WTC11 (cell line): Measurements from ENCODE around the gene BICRA. TPM values are rescaled to one million over a fixed set of nuclear protein-coding genes. Genes with fewer than 3 reads are reported as not detected.
A peak's percentile ranks its signal among the peaks of the same experiment; 100 is the strongest.

Source experiments
- ATAC-seq: fragments of 200-7000 bp; cut with Tn5 transposase; 2 replicates; pipeline ENCODE4 v1.10.0; 2021; ENCODE audit warnings: mild to moderate bottlenecking, moderate library complexity
- CTCF ChIA-PET: fragments of 300-600 bp; sonication (Branson Sonifier 250); formaldehyde crosslinking; loops from one replicate; lab custom pipeline; 2021; ENCODE audit warnings: antibody characterized with exemption; lab: Charles Lee
- POLR2A ChIA-PET: fragments of 350-600 bp; sonication (Branson Sonifier 250); formaldehyde crosslinking; loops from one replicate; lab custom pipeline; 2021; ENCODE audit warnings: antibody characterized with exemption; lab: Charles Lee
- DNase-seq: peaks from one replicate; pipeline ENCODE4 v3.0.0; 2021; ENCODE audit warnings: low spot score
- H3K27ac Mint-ChIP-seq: 2 replicates; pipeline ENCODE4 v1.8.0; 2021; ENCODE audit warnings: mixed read lengths
- H3K27me3 Mint-ChIP-seq: 2 replicates; pipeline ENCODE4 v1.8.0; 2021; ENCODE audit warnings: low read depth, mild to moderate bottlenecking, moderate library complexity, mixed read lengths
- H3K36me3 Mint-ChIP-seq: 2 replicates; pipeline ENCODE4 v1.8.0; 2021; ENCODE audit warnings: mixed read lengths
- H3K4me1 Mint-ChIP-seq: 2 replicates; pipeline ENCODE4 v1.8.0; 2022; ENCODE audit warnings: mixed read lengths
- H3K4me3 Mint-ChIP-seq: 2 replicates; pipeline ENCODE4 v1.8.0; 2021; ENCODE audit warnings: mild to moderate bottlenecking, moderate library complexity, mixed read lengths
- H3K9me3 Mint-ChIP-seq: 2 replicates; pipeline ENCODE4 v1.8.0; 2021; ENCODE audit warnings: mixed read lengths
- ATF1 ChIP-seq: sonication (generic); formaldehyde crosslinking; IDR thresholded peaks from 2 replicates; pipeline ENCODE4 v1.8.1; 2023; ENCODE audit warnings: mild to moderate bottlenecking, moderate library complexity, missing genetic modification reagents
- CBFB ChIP-seq: sonication (generic); formaldehyde crosslinking; IDR thresholded peaks from 2 replicates; pipeline ENCODE4 v1.8.1; 2022; ENCODE audit warnings: mild to moderate bottlenecking, low read depth, missing genetic modification reagents
- CREB1 ChIP-seq: sonication (generic); formaldehyde crosslinking; IDR thresholded peaks from 2 replicates; pipeline ENCODE4 v1.8.0; 2023; ENCODE audit warnings: mild to moderate bottlenecking, missing genetic modification reagents
- ETV6 ChIP-seq: sonication (generic); formaldehyde crosslinking; IDR thresholded peaks from 2 replicates; pipeline ENCODE4 v1.8.1; 2022; ENCODE audit warnings: mild to moderate bottlenecking, missing genetic modification reagents
- GABPB1 ChIP-seq: sonication (generic); formaldehyde crosslinking; IDR thresholded peaks from 2 replicates; pipeline ENCODE4 v1.8.1; 2023; ENCODE audit warnings: mild to moderate bottlenecking, missing genetic modification reagents
- IRF2 ChIP-seq: sonication (generic); formaldehyde crosslinking; IDR thresholded peaks from 2 replicates; pipeline ENCODE4 v1.8.0; 2022; ENCODE audit warnings: low read depth, missing genetic modification reagents, borderline replicate concordance
- KAT7 ChIP-seq: sonication (generic); formaldehyde crosslinking; IDR thresholded peaks from 2 replicates; pipeline ENCODE4 v1.8.1; 2023; ENCODE audit warnings: missing genetic modification reagents, mild to moderate bottlenecking, borderline replicate concordance
- RORB ChIP-seq: fragments of 250-450 bp; sonication (Bioruptor Pico); IDR thresholded peaks from 2 replicates; pipeline ENCODE4 v1.9.0; 2021; ENCODE audit warnings: mild to moderate bottlenecking
- SP1 ChIP-seq: sonication (generic); formaldehyde crosslinking; conservative IDR thresholded peaks from 2 replicates; pipeline ENCODE4 v1.8.1; 2022; ENCODE audit warnings: missing genetic modification reagents
- TCF7 ChIP-seq: sonication (generic); formaldehyde crosslinking; IDR thresholded peaks from 2 replicates; pipeline ENCODE4 v1.8.0; 2022; ENCODE audit warnings: mild to moderate bottlenecking, low read depth, missing genetic modification reagents, moderate library complexity
- USF2 ChIP-seq: sonication (generic); formaldehyde crosslinking; IDR thresholded peaks from 2 replicates; pipeline ENCODE4 v1.8.1; 2023; ENCODE audit warnings: mild to moderate bottlenecking, missing genetic modification reagents, moderate library complexity
- ZNF532 ChIP-seq: fragments of 250-450 bp; sonication (Bioruptor Pico); IDR thresholded peaks from 2 replicates; pipeline ENCODE4 v1.9.0; 2021; ENCODE audit warnings: mild to moderate bottlenecking, borderline replicate concordance
- total RNA-seq: library from RNA; stranded (reverse); gene quantifications from 3 replicates; pipeline ENCODE4 v1.2.3, GENCODE V29; 2021
- TF ChIP-seq, protein P1 (sequence below): fragments of 250-450 bp; sonication (Bioruptor Pico); IDR thresholded peaks from 2 replicates; pipeline ENCODE4 v1.8.0; 2021; ENCODE audit warnings: mild to moderate bottlenecking
- TF ChIP-seq, protein P2 (sequence below): sonication (generic); formaldehyde crosslinking; IDR thresholded peaks from 2 replicates; pipeline ENCODE4 v1.8.0; 2023; ENCODE audit warnings: missing genetic modification reagents
- TF ChIP-seq, protein P3 (sequence below): sonication (generic); formaldehyde crosslinking; conservative IDR thresholded peaks from 2 replicates; pipeline ENCODE4 v1.8.1; 2022; ENCODE audit warnings: mild to moderate bottlenecking, missing genetic modification reagents
- TF ChIP-seq, protein P4 (sequence below): sonication (generic); formaldehyde crosslinking; IDR thresholded peaks from 2 replicates; pipeline ENCODE4 v1.8.1; 2022; ENCODE audit warnings: mild to moderate bottlenecking, missing genetic modification reagents, moderate library complexity, borderline replicate concordance
- TF ChIP-seq, protein P5 (sequence below): sonication (generic); formaldehyde crosslinking; IDR thresholded peaks from 2 replicates; pipeline ENCODE4 v1.8.1; 2022; ENCODE audit warnings: low read depth, missing genetic modification reagents, borderline replicate concordance
- TF ChIP-seq, protein P6 (sequence below): sonication (generic); formaldehyde crosslinking; IDR thresholded peaks from 2 replicates; pipeline ENCODE4 v1.8.1; 2023; ENCODE audit warnings: mild to moderate bottlenecking, missing genetic modification reagents
- TF ChIP-seq, protein P7 (sequence below): fragments of 250-450 bp; sonication (Bioruptor Pico); IDR thresholded peaks from 2 replicates; pipeline ENCODE4 v1.9.0; 2021; ENCODE audit warnings: moderate library complexity, mild to moderate bottlenecking, inconsistent platforms, borderline replicate concordance

BICRA gene
- total RNA-seq, 1 experiment from 2014 or later = 30.3 TPM

GRCh38 chr19:47607564-47608073, 1.3 kb upstream of the BICRA start (continued):
- TF ChIP-seq, protein P1, sequence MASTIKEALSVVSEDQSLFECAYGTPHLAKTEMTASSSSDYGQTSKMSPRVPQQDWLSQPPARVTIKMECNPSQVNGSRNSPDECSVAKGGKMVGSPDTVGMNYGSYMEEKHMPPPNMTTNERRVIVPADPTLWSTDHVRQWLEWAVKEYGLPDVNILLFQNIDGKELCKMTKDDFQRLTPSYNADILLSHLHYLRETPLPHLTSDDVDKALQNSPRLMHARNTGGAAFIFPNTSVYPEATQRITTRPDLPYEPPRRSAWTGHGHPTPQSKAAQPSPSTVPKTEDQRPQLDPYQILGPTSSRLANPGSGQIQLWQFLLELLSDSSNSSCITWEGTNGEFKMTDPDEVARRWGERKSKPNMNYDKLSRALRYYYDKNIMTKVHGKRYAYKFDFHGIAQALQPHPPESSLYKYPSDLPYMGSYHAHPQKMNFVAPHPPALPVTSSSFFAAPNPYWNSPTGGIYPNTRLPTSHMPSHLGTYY (CRISPR knock-in tag) = no peak
- TF ChIP-seq, protein P2, sequence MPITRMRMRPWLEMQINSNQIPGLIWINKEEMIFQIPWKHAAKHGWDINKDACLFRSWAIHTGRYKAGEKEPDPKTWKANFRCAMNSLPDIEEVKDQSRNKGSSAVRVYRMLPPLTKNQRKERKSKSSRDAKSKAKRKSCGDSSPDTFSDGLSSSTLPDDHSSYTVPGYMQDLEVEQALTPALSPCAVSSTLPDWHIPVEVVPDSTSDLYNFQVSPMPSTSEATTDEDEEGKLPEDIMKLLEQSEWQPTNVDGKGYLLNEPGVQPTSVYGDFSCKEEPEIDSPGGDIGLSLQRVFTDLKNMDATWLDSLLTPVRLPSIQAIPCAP = no peak
- TF ChIP-seq TCF7 = no peak
- TF ChIP-seq, protein P3, sequence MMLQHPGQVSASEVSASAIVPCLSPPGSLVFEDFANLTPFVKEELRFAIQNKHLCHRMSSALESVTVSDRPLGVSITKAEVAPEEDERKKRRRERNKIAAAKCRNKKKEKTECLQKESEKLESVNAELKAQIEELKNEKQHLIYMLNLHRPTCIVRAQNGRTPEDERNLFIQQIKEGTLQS (CRISPR knock-in tag) = no peak
- TF ChIP-seq GABPB1 (CRISPR knock-in tag) = no peak
- TF ChIP-seq ETV6 (CRISPR knock-in tag) = no peak
- no peak for TF ChIP-seq RORB (CRISPR knock-in tag)
- no peak for TF ChIP-seq USF2 (CRISPR knock-in tag)
- TF ChIP-seq, protein P4, sequence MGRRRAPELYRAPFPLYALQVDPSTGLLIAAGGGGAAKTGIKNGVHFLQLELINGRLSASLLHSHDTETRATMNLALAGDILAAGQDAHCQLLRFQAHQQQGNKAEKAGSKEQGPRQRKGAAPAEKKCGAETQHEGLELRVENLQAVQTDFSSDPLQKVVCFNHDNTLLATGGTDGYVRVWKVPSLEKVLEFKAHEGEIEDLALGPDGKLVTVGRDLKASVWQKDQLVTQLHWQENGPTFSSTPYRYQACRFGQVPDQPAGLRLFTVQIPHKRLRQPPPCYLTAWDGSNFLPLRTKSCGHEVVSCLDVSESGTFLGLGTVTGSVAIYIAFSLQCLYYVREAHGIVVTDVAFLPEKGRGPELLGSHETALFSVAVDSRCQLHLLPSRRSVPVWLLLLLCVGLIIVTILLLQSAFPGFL (CRISPR knock-in tag) = no peak
- no peak for TF ChIP-seq ATF1 (CRISPR knock-in tag)
- TF ChIP-seq CREB1 (CRISPR knock-in tag) = no peak
- no peak for TF ChIP-seq CBFB (CRISPR knock-in tag)

- peak; percentile 86 for ATAC-seq
- peak overlapping the region; percentile 73 for H3K27ac Mint-ChIP-seq
- H3K4me1 Mint-ChIP-seq = peaks cover 24% of the 10 kb centered on the region
- DNase-seq = peak; percentile 96
- ChIA-PET CTCF (interaction anchor here (0.9 to 1.4 kb wide), 8 partner anchors 9 to 172 kb away, joined by 3 to 5 read pairs (median 3); partner anchors contain the start of gene EHD2), POLR2A (interaction anchor here (0.6 to 1.1 kb wide), 3 partner anchors 9 to 163 kb away, joined by 3 to 8 read pairs (median 8); no protein-coding TSS in a partner anchor)
- H3K27me3 Mint-ChIP-seq = no peaks in the 10 kb centered on the region; the same call in 1 of the 2 replicates
- peak overlapping the region; percentile 84 for H3K4me3 Mint-ChIP-seq
- H3K36me3 Mint-ChIP-seq = peaks cover 5% of the 10 kb centered on the region
- peaks cover 4% of the 10 kb centered on the region; the same call in 1 of the 2 replicates for H3K9me3 Mint-ChIP-seq
- TF ChIP-seq KAT7 (CRISPR knock-in tag) = no peak
- peak; percentile 95 for TF ChIP-seq SP1 (CRISPR knock-in tag)
- TF ChIP-seq ZNF532 = no peak
- no peak for TF ChIP-seq IRF2 (CRISPR knock-in tag)
- TF ChIP-seq, protein P5, sequence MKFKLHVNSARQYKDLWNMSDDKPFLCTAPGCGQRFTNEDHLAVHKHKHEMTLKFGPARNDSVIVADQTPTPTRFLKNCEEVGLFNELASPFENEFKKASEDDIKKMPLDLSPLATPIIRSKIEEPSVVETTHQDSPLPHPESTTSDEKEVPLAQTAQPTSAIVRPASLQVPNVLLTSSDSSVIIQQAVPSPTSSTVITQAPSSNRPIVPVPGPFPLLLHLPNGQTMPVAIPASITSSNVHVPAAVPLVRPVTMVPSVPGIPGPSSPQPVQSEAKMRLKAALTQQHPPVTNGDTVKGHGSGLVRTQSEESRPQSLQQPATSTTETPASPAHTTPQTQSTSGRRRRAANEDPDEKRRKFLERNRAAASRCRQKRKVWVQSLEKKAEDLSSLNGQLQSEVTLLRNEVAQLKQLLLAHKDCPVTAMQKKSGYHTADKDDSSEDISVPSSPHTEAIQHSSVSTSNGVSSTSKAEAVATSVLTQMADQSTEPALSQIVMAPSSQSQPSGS = no peak
- TF ChIP-seq, protein P1 (CRISPR knock-in tag) = no peak
- TF ChIP-seq, protein P6, sequence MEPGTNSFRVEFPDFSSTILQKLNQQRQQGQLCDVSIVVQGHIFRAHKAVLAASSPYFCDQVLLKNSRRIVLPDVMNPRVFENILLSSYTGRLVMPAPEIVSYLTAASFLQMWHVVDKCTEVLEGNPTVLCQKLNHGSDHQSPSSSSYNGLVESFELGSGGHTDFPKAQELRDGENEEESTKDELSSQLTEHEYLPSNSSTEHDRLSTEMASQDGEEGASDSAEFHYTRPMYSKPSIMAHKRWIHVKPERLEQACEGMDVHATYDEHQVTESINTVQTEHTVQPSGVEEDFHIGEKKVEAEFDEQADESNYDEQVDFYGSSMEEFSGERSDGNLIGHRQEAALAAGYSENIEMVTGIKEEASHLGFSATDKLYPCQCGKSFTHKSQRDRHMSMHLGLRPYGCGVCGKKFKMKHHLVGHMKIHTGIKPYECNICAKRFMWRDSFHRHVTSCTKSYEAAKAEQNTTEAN = peak; percentile 45; the same call in 1 of the 2 replicates
- TF ChIP-seq, protein P7, sequence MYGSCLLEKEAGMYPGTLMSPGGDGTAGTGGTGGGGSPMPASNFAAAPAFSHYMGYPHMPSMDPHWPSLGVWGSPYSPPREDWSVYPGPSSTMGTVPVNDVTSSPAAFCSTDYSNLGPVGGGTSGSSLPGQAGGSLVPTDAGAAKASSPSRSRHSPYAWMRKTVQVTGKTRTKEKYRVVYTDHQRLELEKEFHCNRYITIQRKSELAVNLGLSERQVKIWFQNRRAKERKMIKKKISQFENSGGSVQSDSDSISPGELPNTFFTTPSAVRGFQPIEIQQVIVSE (CRISPR knock-in tag) = no peak
Measured at GRCh38 chr19:47608074-47608918, 638 bp upstream of the BICRA start.
